ENCODE measurements around the gene STAM. TPM values are rescaled to one million over a fixed set of nuclear protein-coding genes. Genes with fewer than 3 reads are reported as not detected.

STAM gene
- total RNA-seq, 1 donor from 2014 or later = 22.2 TPM

GRCh38 chr10:17756557-17757217, 112.7 kb downstream of the STAM start:
- no peak for DNase-seq (ENCODE audit: extremely low read depth, low read depth, low spot score)

- no peak for DNase-seq (ENCODE audit: extremely low read depth, low read depth, low spot score)
These were observed 114.2 kb downstream of the STAM start for GRCh38 chr10:17758200-17758599.

- no peak for DNase-seq (ENCODE audit: extremely low read depth, low read depth, low spot score)
These were observed 114.9 kb downstream of the STAM start for GRCh38 chr10:17758896-17759295.

- no peak for DNase-seq (ENCODE audit: extremely low read depth, low read depth, low spot score)
These were observed 120.2 kb downstream of the STAM start for GRCh38 chr10:17764142-17764541.

GRCh38 chr10:17765602-17766001, 121.7 kb downstream of the STAM start:
- DNase-seq (ENCODE audit: extremely low read depth, low read depth, low spot score) = no peak

Other genes starting within 250 kb of the STAM start
- 0.76 TPM in 1 of 2 replicates, not detected in the other for gene ST8SIA6, start 189.6 kb upstream of the STAM start, total RNA-seq
- 16.0 and 17.4 TPM in 2 replicates for gene HACD1, start 26.8 kb upstream of the STAM start, total RNA-seq
- 0.18 and 0.48 TPM in 2 replicates for gene TMEM236, start 108.0 kb downstream of the STAM start, total RNA-seq
- gene MRC1, start 165.2 kb downstream of the STAM start, total RNA-seq = 10.6 and 23.8 TPM in 2 replicates

Measured in glomerular endothelial cell (primary cell).